GM12892 (cell line): ENCODE results near the gene AP3B1.

Source experiments
- POLR2A ChIP-seq: IDR thresholded peaks from 2 replicates; pipeline ENCODE4 v1.6.1; 2011; ENCODE audit warnings: low read depth, low read length, control low read depth
- POLR2AphosphoS5 ChIP-seq: IDR thresholded peaks from 2 replicates; pipeline ENCODE4 v1.6.1; 2011; ENCODE audit warnings: low read depth, low read length, control low read depth
- TAF1 ChIP-seq: IDR thresholded peaks from 2 replicates; pipeline ENCODE4 v1.6.1; 2011; ENCODE audit warnings: low read depth, mild to moderate bottlenecking, control low read depth, low read length, borderline replicate concordance

- TF ChIP-seq TAF1, result no peak
- TF ChIP-seq POLR2A, result no peak
- TF ChIP-seq POLR2AphosphoS5, result no peak
Measured at GRCh38 chr5:78041805-78042204, 252.7 kb downstream of the AP3B1 start.
